HPDE6-E6E7 (cell line): Measurements from ENCODE around the gene OCIAD2.
"Not testable (repeated sequence)": the region's sequence is repeated elsewhere in the genome, so short reads cannot be mapped to it uniquely, and the experiment has no call there.

Source experiments
- DNase-seq: peaks from one replicate; pipeline ENCODE4 v3.0.0; 2011; ENCODE audit warnings: missing footprints; ENCODE audit errors: extremely low spot score

The OCIAD2 gene, protein sequence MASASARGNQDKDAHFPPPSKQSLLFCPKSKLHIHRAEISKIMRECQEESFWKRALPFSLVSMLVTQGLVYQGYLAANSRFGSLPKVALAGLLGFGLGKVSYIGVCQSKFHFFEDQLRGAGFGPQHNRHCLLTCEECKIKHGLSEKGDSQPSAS

DNA sequence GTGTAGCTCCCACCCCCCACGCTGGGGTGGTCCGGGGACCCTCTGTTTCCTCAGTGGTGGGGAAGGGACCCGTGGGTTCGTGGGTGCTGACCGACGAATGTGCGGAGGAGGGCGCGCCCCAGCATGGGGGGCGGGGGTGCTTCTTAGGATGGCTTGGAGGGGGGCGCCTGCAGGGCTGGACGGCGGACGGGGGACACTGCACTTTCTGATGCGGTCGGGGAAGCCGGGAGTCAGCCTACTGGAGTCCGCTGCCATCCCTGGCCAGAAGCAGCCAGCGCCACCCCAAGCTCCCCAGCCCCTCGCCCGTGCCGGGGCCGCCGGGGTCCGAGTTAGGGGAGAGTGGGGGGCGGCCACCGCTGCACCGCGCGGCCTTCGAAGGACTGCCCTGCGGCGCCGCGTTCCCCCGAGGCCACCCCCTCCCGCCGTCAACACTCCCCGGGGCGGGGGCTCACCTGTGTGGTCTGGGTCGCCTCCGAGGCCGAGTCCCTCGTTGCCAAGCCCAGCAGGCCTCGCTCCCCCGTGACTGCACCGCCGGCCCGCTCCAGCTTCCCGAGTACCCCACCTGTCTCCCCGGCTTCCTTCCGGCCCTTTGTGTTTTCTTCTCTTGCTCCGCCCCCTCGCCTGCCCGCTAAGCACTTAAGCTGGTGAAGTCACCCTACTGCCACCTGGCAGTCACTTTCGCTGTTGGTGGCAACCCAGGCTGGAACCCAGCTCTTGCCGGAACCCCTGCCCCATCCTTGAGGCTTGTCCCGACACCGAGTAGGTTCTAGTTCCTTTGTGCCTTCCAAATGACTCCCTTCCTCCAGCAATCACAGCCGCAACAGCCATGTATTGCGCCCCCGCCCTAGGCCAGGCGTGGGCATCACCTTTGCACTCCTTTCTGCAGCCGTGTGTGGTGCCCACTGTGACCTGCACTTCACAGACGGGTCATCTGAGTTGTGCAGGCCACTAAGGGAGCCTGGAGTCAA lies at the start of gene OCIAD2:
TSS of gene OCIAD2 (minus strand) at position 569 of the 968 bp plus-strand sequence. CDS start 2,225 bp downstream, outside the sequence.
- peak; percentile 58 for DNase-seq

DNA sequence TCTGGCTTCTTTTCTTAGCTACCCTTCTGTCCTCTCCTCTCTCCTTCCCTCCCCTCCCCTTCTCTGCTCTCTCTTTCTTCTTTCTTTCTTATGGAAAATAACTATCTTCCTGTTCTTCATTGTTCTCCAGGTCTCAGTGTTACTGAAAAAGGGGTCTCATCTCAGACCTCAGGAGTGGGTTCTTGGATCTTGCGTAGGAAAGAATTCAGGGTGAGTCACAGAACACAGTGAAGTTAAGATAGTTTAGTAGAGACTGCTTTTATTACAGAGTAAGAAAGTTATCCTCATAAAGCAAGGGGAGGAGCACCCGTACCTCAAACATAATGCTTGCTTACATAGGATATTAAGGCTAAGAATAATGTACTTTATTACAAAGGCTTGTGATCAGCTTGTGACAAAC lies 47.7 kb upstream of the OCIAD2 start:
- DNase-seq: no peak

DNA sequence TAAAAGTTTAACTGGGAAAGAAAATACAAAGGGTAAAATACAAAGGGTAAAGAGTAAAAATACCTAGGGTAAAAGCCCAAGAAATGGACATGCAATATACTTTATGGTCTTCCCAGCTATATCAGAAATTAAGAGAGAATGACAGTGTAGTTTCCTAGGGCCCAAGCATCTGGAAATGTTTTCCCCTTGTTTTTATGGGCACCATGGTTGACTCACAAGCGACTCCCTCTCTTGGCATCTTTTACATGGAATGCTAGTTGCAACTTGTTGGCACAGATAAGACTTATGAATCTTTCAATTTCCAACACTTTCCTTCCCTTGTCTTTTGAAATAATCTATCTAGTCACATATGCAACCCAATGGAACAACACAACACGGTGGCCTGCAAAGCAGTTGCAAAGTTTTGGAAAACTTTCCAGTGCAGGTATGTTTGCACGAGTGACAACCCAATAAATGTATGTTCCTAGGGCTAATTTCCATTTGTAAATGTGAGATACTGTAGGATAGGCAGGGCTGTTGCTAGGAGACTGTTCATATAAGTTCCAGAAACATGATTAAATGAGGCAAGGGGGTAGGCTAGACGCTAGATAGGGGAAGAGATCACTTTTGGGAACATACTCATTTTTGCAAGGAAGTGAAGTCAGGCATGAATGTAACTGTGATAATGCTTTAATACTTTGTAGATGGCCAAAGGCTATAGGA lies 43.1 kb upstream of the OCIAD2 start:
- DNase-seq: peak; percentile 59

DNA sequence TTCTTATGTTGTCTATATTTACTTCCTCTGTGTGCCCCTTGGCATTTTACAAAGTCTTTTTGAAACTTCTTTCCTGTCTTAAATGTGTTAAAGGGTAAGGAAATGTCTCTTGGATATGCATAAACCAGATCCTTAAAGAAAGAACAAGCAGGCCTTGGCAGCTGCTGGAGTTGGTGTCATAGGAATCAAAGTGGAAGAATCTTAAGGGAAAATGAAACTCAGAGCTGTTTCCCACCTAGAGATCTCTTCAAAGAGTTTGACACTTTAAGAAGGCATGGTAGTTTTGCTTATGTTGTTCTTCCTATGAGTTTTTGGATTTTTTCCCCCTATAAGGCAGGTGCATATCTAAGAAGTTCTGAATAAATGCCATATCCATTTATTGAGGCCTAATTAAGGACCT lies 42.5 kb upstream of the OCIAD2 start:
- no peak for DNase-seq

DNA sequence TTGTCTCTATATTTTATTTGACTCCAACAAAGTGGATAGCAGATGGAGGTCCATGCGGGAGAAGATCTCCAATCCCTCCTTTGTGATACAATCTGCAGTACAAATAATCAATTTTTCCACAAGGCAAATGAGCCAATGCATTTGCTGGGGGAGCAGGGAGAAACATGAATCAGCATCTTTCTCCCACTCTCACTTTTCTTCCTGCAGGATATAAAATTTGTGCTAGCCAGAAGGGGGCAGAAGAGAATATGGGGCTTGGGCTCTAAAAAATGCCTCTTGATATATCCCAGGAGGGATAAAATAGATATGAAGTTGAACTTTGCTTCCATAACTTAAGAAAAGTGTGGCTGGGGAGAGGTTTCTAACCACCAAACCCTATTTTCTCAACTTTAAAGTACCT lies 41.2 kb upstream of the OCIAD2 start:
- DNase-seq: no peak

DNA sequence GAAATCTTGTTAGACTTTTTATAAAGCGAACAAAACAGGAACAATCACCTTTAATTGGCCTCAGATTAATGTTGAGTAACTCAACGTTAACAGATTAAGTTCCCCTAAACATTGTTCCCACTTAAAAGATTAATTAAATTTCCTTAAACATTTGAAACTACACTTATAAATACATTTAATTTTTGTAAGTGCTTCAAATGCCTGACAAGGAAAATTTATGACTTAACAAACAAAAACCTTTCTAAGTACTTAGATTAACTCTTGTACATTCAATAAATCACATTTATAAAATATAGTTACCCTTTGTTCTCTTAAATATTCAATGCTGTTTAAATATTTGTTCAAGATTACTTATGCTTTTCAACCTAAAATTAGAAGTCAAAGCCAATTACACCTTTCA lies 39.4 kb upstream of the OCIAD2 start:
- DNase-seq: no peak

DNA sequence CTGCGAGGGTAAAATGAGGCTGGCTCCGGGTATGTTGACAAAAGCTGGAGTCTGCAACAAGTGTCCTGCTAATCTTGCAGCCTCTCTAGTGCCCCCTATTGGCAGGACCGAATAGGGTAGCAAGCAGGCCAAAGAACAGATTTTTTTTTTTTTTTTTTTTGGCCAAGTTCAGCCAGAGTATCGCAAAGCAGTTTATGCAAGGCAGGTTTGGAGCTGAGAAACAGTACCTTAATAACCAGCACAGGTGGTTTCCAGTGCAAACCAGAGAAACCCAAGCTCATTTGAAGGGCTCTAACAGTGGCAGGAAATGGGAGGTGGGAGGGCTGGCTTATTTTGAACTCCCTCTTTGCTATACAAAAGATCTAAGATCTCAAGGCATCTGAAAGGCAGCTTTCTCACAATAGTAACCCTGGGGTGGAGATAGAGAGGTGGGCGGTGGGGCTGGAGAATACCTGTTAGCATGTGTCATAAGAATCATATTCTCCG lies 38.2 kb upstream of the OCIAD2 start:
- no peak for DNase-seq

DNA sequence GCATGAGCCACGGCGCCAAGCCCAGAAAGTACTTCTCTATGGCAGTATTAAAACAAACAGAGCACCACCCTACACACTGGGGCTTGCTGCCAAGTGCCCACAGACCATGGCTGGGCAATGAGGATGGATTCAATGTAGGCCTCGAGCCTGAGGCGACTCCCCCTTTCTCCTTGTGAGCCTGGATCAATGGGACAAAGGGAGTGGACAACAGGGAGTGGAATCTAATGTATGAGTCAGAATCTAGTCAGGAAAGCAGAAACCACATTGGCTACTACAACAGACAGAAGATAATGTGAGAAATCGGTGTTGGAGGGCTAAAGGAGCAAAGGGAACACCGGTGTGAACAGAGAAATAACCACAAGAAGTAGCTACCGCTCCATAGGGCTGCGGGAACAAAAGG lies 37.7 kb upstream of the OCIAD2 start:
- DNase-seq: peak; percentile 81

DNA sequence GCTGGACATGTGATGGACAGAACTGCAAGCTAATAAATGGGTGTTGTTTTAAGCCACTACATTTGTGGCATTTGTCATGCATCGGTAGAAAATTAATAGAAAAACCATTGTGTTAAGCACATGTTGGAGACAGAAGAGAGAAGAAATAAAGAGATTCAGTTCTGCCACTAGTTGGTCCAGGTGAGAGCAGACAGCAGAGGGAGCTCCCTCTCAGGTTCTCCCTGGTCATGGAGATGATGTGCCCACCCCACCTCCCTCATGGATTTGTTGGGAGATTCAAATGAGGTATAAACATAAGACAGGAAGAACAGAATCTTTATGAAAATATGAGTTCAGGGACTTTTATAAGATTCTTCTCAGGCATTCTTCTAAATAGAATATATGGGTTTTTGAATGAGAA lies 36.8 kb upstream of the OCIAD2 start:
- no peak for DNase-seq

DNA sequence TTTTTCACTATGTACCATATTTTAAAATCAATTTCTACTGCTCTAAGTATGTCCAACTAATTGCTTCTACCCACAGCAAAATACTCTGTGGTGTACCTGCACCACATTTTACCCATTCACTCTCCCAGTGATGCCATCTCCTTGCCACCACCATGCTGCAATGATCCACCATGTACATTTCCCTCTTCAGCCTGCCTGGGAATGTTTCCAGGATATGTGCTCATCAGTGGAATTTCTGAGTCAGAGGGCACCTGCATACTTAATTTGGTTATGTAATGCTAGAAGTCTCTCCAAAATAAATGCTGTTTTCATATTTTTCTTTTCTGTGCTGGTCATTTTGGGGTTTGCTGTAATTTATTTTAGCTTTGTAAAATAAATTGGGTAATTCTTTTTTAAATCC lies 33.2 kb upstream of the OCIAD2 start:
- DNase-seq: peak; percentile 69

DNA sequence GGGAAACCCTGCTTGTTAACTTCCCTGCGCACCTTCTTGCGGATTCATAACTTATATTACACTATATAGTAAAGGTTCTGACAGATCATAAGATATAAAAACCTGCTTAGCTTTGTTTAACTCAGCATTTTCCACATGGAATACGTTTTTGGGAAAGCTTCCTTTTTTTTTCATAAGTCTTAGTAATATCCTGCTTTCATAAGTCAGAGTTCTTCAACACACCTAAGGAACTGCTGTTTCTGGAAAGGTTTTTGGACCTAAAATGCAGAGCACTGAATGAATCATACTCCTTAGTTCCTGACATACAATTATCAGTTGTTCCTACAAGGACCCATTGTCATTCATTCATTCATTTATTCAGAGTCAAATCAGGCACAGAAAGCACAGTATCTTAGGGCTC lies 32.3 kb upstream of the OCIAD2 start:
- no peak for DNase-seq

DNA sequence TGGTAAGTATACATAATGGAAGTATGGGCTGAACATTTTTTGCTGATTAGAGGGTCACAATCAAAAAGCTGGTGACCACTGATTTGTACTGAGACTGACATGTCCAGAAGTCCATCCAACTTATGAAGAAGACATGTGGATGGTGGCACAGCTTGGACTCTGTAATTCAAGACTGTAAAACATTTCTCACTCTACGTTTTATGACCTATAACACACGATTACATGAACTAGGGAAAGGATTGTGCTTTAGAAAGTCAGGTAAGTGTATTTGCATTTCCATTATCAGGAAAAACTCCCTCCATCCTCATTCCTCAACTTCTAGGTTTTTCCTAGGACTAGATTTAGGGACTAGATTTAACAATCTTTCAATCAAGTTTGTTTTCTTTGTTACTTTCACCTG lies 30.5 kb upstream of the OCIAD2 start:
- DNase-seq: no peak

DNA sequence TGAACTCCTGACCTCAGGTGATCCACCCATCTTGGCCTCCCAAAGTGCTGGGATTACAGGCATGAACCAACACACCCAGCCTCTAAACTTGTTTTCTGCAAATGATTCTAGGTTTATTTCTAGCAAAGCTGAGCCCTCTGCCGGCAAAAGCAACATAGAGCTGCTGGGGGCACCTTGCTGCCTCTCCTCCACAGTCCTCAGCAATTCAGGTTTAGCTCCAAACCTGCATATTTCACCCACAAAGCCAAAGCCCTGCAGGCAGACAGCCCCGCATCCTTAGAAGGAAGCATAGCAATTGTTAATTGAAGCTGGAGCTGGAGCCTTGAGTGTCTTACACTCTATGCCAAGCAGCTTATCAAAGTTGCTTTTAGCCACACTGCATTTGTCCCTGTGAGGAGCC lies 24.9 kb upstream of the OCIAD2 start:
- DNase-seq: no peak

DNA sequence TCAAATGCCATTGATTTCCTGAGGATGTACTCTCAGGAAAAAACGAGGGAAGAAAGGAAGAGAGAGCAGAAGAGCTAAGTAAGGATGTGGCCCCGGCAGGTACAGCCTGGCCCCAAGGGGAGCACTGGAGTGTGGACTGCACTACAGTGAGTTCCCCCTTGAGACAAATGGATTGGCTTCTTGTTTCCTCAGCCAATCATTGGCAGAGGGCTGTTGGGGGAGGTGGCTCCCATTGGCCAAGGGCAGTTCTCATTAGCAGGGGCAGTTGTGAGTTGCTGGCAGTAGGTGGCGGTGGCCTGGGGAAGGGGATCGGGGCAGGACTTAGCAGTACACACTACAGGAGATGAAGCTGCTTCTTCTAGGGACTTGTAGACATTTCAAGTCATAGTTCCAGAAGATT lies 24.1 kb upstream of the OCIAD2 start:
- DNase-seq: no peak

DNA sequence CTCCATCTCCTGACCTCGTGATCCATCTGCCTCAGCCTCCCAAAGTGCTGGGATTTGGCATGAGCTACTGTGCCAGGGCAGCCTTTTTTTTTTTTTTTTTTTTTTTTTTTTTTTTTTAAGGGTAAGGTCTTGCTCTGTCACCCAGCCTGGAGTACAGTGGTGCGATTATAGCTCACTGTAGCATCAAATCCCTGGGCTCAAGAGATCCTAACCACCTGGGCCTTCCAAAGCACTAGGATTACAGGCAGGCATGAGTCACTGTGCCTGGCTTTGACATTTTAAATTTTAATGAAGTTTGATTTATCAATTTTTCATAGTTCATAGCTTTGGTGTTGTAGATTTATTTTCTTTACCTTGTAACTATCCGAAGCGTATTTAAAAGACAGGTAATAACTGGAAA lies 17.8 kb upstream of the OCIAD2 start:
- DNase-seq: no peak

DNA sequence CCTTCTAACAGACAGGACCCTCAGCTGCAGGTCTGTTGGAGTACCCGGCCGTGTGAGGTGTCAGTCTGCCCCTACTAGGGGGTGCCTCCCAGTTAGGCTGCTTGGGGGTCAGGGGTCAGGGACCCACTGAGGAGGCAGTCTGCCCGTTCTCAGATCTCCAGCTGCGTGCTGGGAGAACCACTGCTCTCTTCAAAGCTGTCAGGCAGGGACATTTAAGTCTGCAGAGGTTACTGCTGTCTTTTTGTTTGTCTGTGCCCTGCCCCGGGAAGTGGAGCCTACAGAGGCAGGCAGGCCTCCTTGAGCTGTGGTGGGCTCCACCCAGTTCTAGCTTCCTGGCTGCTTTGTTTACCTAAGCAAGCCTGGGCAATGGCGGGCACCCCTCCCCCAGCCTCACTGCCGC lies 16.5 kb upstream of the OCIAD2 start:
- not testable (repeated sequence) for DNase-seq

DNA sequence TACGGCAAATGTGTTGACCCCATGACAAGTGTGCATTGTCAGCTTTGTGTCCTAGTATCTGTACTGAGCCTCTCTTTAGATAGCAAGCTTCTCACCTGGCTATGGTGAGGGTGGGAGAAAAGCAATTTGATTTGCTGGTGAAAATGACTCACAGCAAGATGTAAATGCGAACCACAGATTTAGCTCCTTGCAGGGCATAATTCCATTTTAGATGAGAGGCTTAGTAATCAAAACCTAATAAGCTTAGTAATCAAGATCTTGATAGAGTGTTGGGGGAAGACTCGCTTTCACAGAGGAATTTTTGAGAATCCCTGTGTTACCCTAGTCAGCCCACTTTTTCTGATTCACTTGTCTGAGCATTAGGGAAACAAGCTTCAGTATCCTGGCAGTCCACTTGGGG lies 7.7 kb upstream of the OCIAD2 start:
- DNase-seq: no peak

DNA sequence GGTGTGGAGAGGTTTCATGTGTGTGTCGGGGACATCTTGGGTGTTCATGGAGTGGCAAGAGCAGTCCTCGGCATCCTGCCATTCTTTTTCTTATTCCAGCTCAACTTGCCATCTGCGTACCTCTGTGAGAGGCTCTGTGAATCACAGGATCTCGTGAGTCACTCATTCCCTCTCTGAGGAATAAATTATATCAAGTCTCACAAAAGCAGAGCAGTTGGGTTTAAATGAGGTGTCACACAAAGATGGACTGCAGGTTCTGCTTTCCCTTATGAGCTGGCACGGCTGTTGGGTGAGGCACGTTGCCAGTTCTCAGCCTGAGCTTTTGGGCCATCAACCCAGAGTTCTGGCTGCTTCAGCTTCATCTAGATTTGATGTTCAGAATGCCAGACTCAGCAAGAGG lies 6.8 kb upstream of the OCIAD2 start:
- DNase-seq: peak; percentile 74

DNA sequence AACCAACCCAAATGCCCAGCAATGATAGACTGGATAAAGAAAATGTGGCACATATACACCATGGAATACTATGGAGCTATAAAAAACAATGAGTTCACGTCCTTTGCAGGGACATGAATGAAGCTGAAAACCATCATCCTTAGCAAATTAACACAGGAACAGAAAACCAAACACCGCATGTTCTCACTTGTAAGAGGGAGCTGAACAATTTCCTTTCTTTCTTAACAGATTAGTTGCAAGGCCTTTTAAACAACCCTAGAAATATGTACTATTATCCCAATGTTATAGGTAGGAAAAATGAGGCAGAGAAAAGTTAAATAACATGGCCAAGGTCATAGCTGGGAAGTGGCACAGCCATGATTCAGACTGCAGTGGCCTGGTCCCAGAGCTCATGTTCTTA lies 5.8 kb upstream of the OCIAD2 start:
- no peak for DNase-seq

DNA sequence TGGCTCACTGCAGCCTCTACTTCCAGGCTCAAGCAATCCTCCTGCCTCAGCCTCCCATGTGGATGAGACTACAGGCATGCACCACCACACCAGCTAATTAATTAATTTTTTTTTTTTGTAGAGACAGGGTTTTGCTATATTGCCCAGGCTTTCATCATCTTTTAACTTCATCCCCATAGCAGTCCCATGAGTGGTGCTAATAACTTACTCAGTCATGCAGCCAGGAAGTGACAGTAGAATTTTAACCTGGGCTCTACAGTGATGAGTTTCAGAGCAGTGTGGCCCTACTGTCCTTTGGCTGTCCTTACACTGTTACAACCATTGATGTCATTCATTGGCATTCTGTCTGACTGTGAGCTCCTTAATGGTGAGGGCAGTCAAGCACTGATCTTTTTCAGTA lies 3.9 kb upstream of the OCIAD2 start:
- DNase-seq: no peak

DNA sequence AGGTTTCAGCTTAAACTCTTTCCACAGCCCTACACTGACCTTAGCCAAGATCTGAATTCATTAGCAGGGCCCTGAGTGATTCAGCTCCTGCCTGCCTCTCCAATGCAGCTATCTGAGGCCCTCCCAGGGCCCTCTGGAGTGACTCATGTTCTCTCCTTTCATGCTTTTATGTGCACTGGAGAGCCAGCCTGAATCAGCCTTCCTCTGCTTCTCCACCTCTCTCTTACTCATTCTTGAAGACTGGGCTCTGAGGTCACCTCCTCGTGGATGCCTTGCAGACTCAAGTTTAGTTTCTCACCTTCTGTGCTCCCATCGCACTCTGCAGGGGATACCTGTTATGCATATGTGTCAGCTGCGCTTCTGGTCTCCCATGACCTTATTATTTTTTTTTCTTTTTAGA lies 3.1 kb upstream of the OCIAD2 start:
- peak; percentile 96 for DNase-seq

DNA sequence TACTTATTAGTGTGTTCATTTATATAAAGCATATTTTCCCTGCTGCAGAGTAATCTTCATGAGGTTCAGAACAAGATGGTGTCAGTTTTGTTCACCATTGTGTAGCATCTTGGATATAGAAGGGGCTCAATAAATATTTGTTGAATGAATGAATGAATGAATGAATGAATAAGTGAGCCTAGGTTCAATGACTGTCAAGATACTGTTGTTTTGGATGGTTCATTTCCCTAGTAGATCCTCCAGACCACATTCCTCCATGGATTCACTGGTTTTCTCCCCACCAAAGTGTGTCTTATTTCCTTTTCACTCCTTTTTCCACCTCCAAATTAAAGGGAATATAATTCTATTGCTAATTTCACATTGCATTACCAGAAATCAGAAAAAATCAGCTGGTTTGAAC lies 2.1 kb upstream of the OCIAD2 start:
- no peak for DNase-seq
